OCI-LY1 (cell line): Measurements from ENCODE around the gene CRNN.

Source experiments
- H2AFZ ChIP-seq: fragments of 200-600 bp; sonication (generic), shearing (Covaris generic); 2 replicates; pipeline ENCODE4 v1.6.0; 2014; ENCODE audit warnings: antibody characterized with exemption, mild to moderate bottlenecking, low read length
- H3F3A ChIP-seq: fragments of 200-600 bp; sonication (generic), shearing (Covaris generic); 2 replicates; pipeline ENCODE4 v1.6.0; 2014; ENCODE audit warnings: mild to moderate bottlenecking, antibody characterized with exemption, low read length, moderate library complexity; ENCODE audit not compliant: insufficient read depth
- H3K27ac ChIP-seq: fragments of 200-600 bp; sonication (generic); 2 replicates; pipeline ENCODE4 v1.5.1; 2014; ENCODE audit warnings: low read length, mixed run types, mild to moderate bottlenecking, low read depth; ENCODE audit not compliant: poor library complexity, severe bottlenecking
- H3K27me3 ChIP-seq: fragments of 200-600 bp; sonication (generic); 2 replicates; pipeline ENCODE4 v1.6.0; 2014; ENCODE audit warnings: antibody characterized with exemption, mild to moderate bottlenecking, low read length, moderate library complexity; ENCODE audit not compliant: insufficient read depth
- H3K36me3 ChIP-seq: fragments of 200-600 bp; sonication (generic); 2 replicates; pipeline ENCODE4 v1.6.1; 2014; ENCODE audit warnings: mild to moderate bottlenecking, antibody characterized with exemption, low read length, moderate library complexity, mixed read lengths; ENCODE audit not compliant: insufficient read depth
- H3K4me1 ChIP-seq: fragments of 200-600 bp; sonication (generic); 2 replicates; pipeline ENCODE4 v1.5.1; 2014; ENCODE audit warnings: mild to moderate bottlenecking, low read length, moderate library complexity; ENCODE audit not compliant: insufficient read depth, severe bottlenecking
- H3K4me2 ChIP-seq: fragments of 200-600 bp; sonication (generic), shearing (Covaris generic); 2 replicates; pipeline ENCODE4 v1.6.1; 2014; ENCODE audit warnings: low read length
- H3K4me3 ChIP-seq: fragments of 200-600 bp; sonication (generic); 2 replicates; pipeline ENCODE4 v1.5.1; 2014; ENCODE audit warnings: low read length, low read depth, mild to moderate bottlenecking, mixed read lengths; ENCODE audit not compliant: poor library complexity, severe bottlenecking
- H3K79me2 ChIP-seq: fragments of 200-600 bp; shearing (Covaris generic); 2 replicates; pipeline ENCODE4 v1.6.1; 2016; ENCODE audit warnings: mixed run types, low read length, mixed read lengths; ENCODE audit not compliant: insufficient read depth
- H3K9ac ChIP-seq: fragments of 200-600 bp; sonication (generic), shearing (Covaris generic); 2 replicates; pipeline ENCODE4 v1.6.1; 2014; ENCODE audit warnings: mild to moderate bottlenecking, low read length, mixed read lengths
- H3K9me2 ChIP-seq: fragments of 200-600 bp; sonication (generic), shearing (Covaris generic); 2 replicates; pipeline ENCODE4 v1.6.1; 2014; ENCODE audit warnings: low read depth, mild to moderate bottlenecking, low read length, mixed read lengths
- H3K9me3 ChIP-seq: fragments of 200-600 bp; shearing (Covaris generic); 2 replicates; pipeline ENCODE4 v1.6.1; 2014; ENCODE audit warnings: low read length, mixed read lengths
- H4K20me1 ChIP-seq: fragments of 200-600 bp; sonication (generic), shearing (Covaris generic); 2 replicates; pipeline ENCODE4 v1.6.0; 2016; ENCODE audit warnings: mild to moderate bottlenecking, low read length; ENCODE audit not compliant: insufficient read depth
- EZH2 ChIP-seq: fragments of 200-600 bp; sonication (generic), shearing (Covaris generic); IDR thresholded peaks from 2 replicates; pipeline ENCODE4 v1.8.0; 2017; ENCODE audit warnings: borderline replicate concordance, mixed run types, mild to moderate bottlenecking, antibody characterized with exemption, low read length, moderate library complexity, mixed read lengths
- TF ChIP-seq, protein P1 (sequence below): fragments of 200-600 bp; sonication (generic), shearing (Covaris generic); IDR thresholded peaks from 2 replicates; pipeline ENCODE4 v1.5.1; 2017; ENCODE audit warnings: mild to moderate bottlenecking, antibody characterized with exemption, low read length, moderate library complexity, mixed read lengths

Gene CRNN

GRCh38 chr1:152411134-152411533, 2.9 kb downstream of the CRNN start:
- Histone ChIP-seq H3K9me2 (no peaks in the 10 kb centered on the region), H3K27ac (no peak overlapping the region), H3K9ac (no peak overlapping the region), H3K27me3 (no peaks in the 10 kb centered on the region), H3K36me3 (no peaks in the 10 kb centered on the region), H3K79me2 (no peaks in the 10 kb centered on the region), H2AFZ (no peak overlapping the region), H4K20me1 (no peaks in the 10 kb centered on the region), H3K4me3 (no peak overlapping the region), H3F3A (no peaks in the 10 kb centered on the region), H3K4me1 (no peaks in the 10 kb centered on the region), H3K9me3 (no peaks in the 10 kb centered on the region), H3K4me2 (no peak overlapping the region)
- TF ChIP-seq, protein P1, sequence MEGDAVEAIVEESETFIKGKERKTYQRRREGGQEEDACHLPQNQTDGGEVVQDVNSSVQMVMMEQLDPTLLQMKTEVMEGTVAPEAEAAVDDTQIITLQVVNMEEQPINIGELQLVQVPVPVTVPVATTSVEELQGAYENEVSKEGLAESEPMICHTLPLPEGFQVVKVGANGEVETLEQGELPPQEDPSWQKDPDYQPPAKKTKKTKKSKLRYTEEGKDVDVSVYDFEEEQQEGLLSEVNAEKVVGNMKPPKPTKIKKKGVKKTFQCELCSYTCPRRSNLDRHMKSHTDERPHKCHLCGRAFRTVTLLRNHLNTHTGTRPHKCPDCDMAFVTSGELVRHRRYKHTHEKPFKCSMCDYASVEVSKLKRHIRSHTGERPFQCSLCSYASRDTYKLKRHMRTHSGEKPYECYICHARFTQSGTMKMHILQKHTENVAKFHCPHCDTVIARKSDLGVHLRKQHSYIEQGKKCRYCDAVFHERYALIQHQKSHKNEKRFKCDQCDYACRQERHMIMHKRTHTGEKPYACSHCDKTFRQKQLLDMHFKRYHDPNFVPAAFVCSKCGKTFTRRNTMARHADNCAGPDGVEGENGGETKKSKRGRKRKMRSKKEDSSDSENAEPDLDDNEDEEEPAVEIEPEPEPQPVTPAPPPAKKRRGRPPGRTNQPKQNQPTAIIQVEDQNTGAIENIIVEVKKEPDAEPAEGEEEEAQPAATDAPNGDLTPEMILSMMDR = no peak
- TF ChIP-seq EZH2 = no peak

DNA sequence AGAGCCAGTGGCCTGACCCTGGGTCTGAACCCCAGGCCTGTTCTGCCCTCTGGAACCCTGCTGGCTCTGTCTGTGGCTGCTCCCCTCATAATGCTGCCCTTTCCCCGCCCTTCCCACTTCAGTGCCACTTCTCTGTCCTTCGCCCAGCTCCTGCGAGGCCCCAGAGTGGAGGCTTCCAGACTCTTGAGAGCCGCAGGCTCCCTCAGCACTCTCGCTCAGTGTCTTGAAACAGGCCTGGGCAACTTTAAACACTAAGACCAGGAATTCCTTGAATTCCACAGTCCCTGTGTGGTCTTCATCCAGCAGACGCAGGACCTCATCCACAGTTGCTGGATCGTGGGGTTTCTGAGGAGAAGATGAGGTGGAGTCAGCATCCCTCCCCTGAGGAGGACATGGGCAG, 3.5 kb downstream of the CRNN start:
- no peak overlapping the region for H3K4me2 ChIP-seq
- no peak overlapping the region for H3K9ac ChIP-seq
- no peaks in the 10 kb centered on the region for H4K20me1 ChIP-seq
- no peaks in the 10 kb centered on the region for H3K4me1 ChIP-seq
- H3F3A ChIP-seq = no peaks in the 10 kb centered on the region
- no peaks in the 10 kb centered on the region for H3K9me2 ChIP-seq
- no peak overlapping the region for H3K4me3 ChIP-seq
- TF ChIP-seq, protein P1 = no peak
- no peak for TF ChIP-seq EZH2
- no peaks in the 10 kb centered on the region for H3K27me3 ChIP-seq
- no peaks in the 10 kb centered on the region for H3K36me3 ChIP-seq
- no peak overlapping the region for H3K27ac ChIP-seq
- H3K9me3 ChIP-seq = no peaks in the 10 kb centered on the region
- H3K79me2 ChIP-seq = no peaks in the 10 kb centered on the region
- no peak overlapping the region for H2AFZ ChIP-seq

DNA sequence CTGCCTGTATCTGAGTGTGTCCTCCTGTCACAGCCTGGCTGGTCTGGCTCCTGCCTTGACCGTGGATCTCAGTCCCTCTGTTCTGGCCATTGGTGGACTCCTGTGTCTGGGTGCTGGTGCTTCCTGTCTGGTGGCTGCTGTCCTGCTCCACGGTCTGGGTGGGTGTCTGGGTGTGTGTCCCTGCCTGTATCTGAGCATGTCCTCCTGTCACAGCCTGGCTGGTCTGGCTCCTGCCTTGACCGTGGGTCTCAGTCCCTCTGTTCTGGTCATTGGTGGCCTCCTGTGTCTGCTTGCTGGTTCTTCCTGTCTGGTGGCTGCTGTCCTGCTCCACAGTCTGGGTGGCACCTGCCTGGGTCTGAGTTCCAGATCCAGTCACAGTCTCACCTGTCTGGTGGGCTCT, 4.0 kb downstream of the CRNN start:
- Histone ChIP-seq H4K20me1 (no peaks in the 10 kb centered on the region), H3K4me2 (no peak overlapping the region), H3K4me3 (no peak overlapping the region), H3K9ac (no peak overlapping the region), H3K36me3 (no peaks in the 10 kb centered on the region), H3K27me3 (no peaks in the 10 kb centered on the region), H3K4me1 (no peaks in the 10 kb centered on the region), H2AFZ (no peak overlapping the region), H3K9me3 (no peaks in the 10 kb centered on the region), H3K9me2 (no peaks in the 10 kb centered on the region), H3F3A (no peaks in the 10 kb centered on the region), H3K79me2 (no peaks in the 10 kb centered on the region), H3K27ac (no peak overlapping the region)
- no peak for TF ChIP-seq EZH2
- TF ChIP-seq, protein P1 = no peak
